NCI-H1436 (cell line): Measurements from ENCODE around the gene TSKU.
A peak's percentile ranks its signal among the peaks of the same experiment; 100 is the strongest.

Experiments used
- DNase-seq: peaks from one replicate; lab custom pipeline; 2025; lab: John Stamatoyannopoulos, UW

TSKU gene

GRCh38 chr11:76783294-76783895 is at the start of gene TSKU:
Gene TSKU (plus strand): TSS chr11:76783356. CDS start chr11:76795617, 12,261 bp downstream.
- DNase-seq, result no peak

- peak; percentile 66 for DNase-seq
Observed at GRCh38 chr11:76733906-76734305, 49.2 kb upstream of the TSKU start.

GRCh38 chr11:76734456-76735420 is 48.4 kb upstream of the TSKU start:
- DNase-seq, result no peak

GRCh38 chr11:76735841-76736240 is 47.3 kb upstream of the TSKU start:
- DNase-seq, result no peak

GRCh38 chr11:76736266-76736665 is 46.9 kb upstream of the TSKU start:
- no peak for DNase-seq

- DNase-seq, result no peak
Observed at GRCh38 chr11:76736773-76737495, 46.2 kb upstream of the TSKU start.

- no peak for DNase-seq
Observed at GRCh38 chr11:76738618-76739240, 44.4 kb upstream of the TSKU start.

- no peak for DNase-seq
Observed at GRCh38 chr11:76739798-76740197, 43.4 kb upstream of the TSKU start.

- DNase-seq, result no peak
Observed at GRCh38 chr11:76740772-76741171, 42.4 kb upstream of the TSKU start.

GRCh38 chr11:76742902-76743301 is 40.3 kb upstream of the TSKU start:
- DNase-seq, result no peak

GRCh38 chr11:76744186-76745043 is 38.7 kb upstream of the TSKU start:
- no peak for DNase-seq

- DNase-seq, result no peak
Observed at GRCh38 chr11:76745044-76745376, 38.1 kb upstream of the TSKU start.

GRCh38 chr11:76745561-76746207 is 37.5 kb upstream of the TSKU start:
- no peak for DNase-seq

- no peak for DNase-seq
Observed at GRCh38 chr11:76747153-76747914, 35.8 kb upstream of the TSKU start.

GRCh38 chr11:76747915-76748860 is 35.0 kb upstream of the TSKU start:
- DNase-seq, result no peak

- no peak for DNase-seq
Observed at GRCh38 chr11:76748948-76749347, 34.2 kb upstream of the TSKU start.

- DNase-seq, result no peak
Observed at GRCh38 chr11:76750067-76750466, 33.1 kb upstream of the TSKU start.

GRCh38 chr11:76750746-76751145 is 32.4 kb upstream of the TSKU start:
- no peak for DNase-seq
